Measurements from ENCODE around the gene SPATA6.
A peak's percentile ranks its signal among the peaks of the same experiment; 100 is the strongest.

Gene SPATA6

GRCh38 chr1:48356901-48357300 is 115.1 kb downstream of the SPATA6 start:
- Histone ChIP-seq H3K9me3 (ENCODE audit: control insufficient read depth, insufficient read depth, low read depth, low read length) (no peaks in the 10 kb centered on the region), H3K4me1 (ENCODE audit: control insufficient read depth, insufficient read depth, low read length) (no peaks in the 10 kb centered on the region), H3K36me3 (ENCODE audit: control insufficient read depth in 2 of 2, insufficient read depth in 1 of 2, low read length in 2 of 2) (no peaks in the 10 kb centered on the region), H3K27ac (ENCODE audit: extremely low read depth, low read depth, low read length) (no peak overlapping the region), H3K4me3 (ENCODE audit: low read depth, low read length) (no peak overlapping the region)
- TF ChIP-seq ZNF184 (tag by site-specific recombination; IDR thresholded peaks at IDR 0.05), result no peak
- TF ChIP-seq ZNF416 (tag by site-specific recombination; IDR thresholded peaks at IDR 0.05), result no peak
- no peak for TF ChIP-seq HOXC10 (CRISPR knock-in tag; IDR thresholded peaks at IDR 0.05)
- no peak for TF ChIP-seq KLF9 (tag by site-specific recombination; IDR thresholded peaks at IDR 0.05; ENCODE audit: low read depth)
- no peak for TF ChIP-seq ZNF501 (tag by site-specific recombination; IDR thresholded peaks at IDR 0.05)
- no peak for TF ChIP-seq KLF7 (tag by site-specific recombination; IDR thresholded peaks at IDR 0.05; ENCODE audit: borderline replicate concordance)
- no peak for TF ChIP-seq ZNF768 (tag by site-specific recombination; IDR thresholded peaks at IDR 0.05)
- no peak for TF ChIP-seq ZNF274 (IDR thresholded peaks at IDR 0.05; ENCODE audit: low read length)
- TF ChIP-seq ZNF274 (tag by site-specific recombination; IDR thresholded peaks at IDR 0.05; ENCODE audit: borderline replicate concordance), result no peak
- no peak for TF ChIP-seq ZNF37A (tag by site-specific recombination; IDR thresholded peaks at IDR 0.05)
- POLR2A ChIA-PET, result no interaction called here
- CTCF ChIA-PET, result no interaction called here

GRCh38 chr1:48344373-48344772 is 127.6 kb downstream of the SPATA6 start:
- Histone ChIP-seq H3K27ac (ENCODE audit: extremely low read depth, low read depth, low read length) (no peak overlapping the region), H3K4me3 (ENCODE audit: low read depth, low read length) (no peak overlapping the region), H3K9me3 (ENCODE audit: control insufficient read depth, insufficient read depth, low read depth, low read length) (no peaks in the 10 kb centered on the region), H3K36me3 (ENCODE audit: control insufficient read depth in 2 of 2, insufficient read depth in 1 of 2, low read length in 2 of 2) (no peaks in the 10 kb centered on the region; a peak in 1 of 3 replicates), H3K4me1 (ENCODE audit: control insufficient read depth, insufficient read depth, low read length) (no peaks in the 10 kb centered on the region)
- CTCF ChIA-PET, result no interaction called here
- no peak for TF ChIP-seq ZNF677 (tag by site-specific recombination; IDR thresholded peaks at IDR 0.05)
- TF ChIP-seq ZNF148 (tag by site-specific recombination; IDR thresholded peaks at IDR 0.05; ENCODE audit: borderline replicate concordance), result no peak
- TF ChIP-seq HOXD13 (CRISPR knock-in tag; IDR thresholded peaks at IDR 0.05; ENCODE audit: borderline replicate concordance), result no peak
- no peak for TF ChIP-seq ZNF302 (tag by site-specific recombination; IDR thresholded peaks at IDR 0.05; ENCODE audit: low read depth)
- TF ChIP-seq TRIM28 (IDR thresholded peaks at IDR 0.05; ENCODE audit: borderline replicate concordance, low read length), result peak; percentile 71; the same call in 1 of the 2 replicates
- peak; percentile 87 for TF ChIP-seq SETDB1 (IDR thresholded peaks at IDR 0.05; ENCODE audit: insufficient read length, low read length)
- peak; percentile 86 for TF ChIP-seq ZNF529 (tag by site-specific recombination; IDR thresholded peaks at IDR 0.05; ENCODE audit: insufficient replicate concordance)
- POLR2A ChIA-PET, result no interaction called here

- POLR2A ChIA-PET, result no interaction called here
- TF ChIP-seq ZNF280C (tag by site-specific recombination; IDR thresholded peaks at IDR 0.05) (no peak), ZNF248 (tag by site-specific recombination; IDR thresholded peaks at IDR 0.05) (no peak), ZNF48 (tag by site-specific recombination; IDR thresholded peaks at IDR 0.05) (no peak), PRDM1 (tag by site-specific recombination; IDR thresholded peaks at IDR 0.05) (no peak), GLI4 (tag by site-specific recombination; IDR thresholded peaks at IDR 0.05) (no peak), ZNF529 (tag by site-specific recombination; IDR thresholded peaks at IDR 0.05; ENCODE audit: insufficient replicate concordance) (no peak), ZNF76 (tag by site-specific recombination; IDR thresholded peaks at IDR 0.05; ENCODE audit: borderline replicate concordance, low read depth) (no peak), ZNF776 (tag by site-specific recombination; IDR thresholded peaks at IDR 0.05; ENCODE audit: borderline replicate concordance) (no peak), TRIM28 (IDR thresholded peaks at IDR 0.05; ENCODE audit: borderline replicate concordance, low read length) (no peak), ZNF292 (tag by site-specific recombination; IDR thresholded peaks at IDR 0.05; ENCODE audit: borderline replicate concordance, low read depth) (no peak)
- H3K4me1 ChIP-seq (ENCODE audit: control insufficient read depth, insufficient read depth, low read length), result no peaks in the 10 kb centered on the region
- no peak overlapping the region for H3K4me3 ChIP-seq (ENCODE audit: low read depth, low read length)
- H3K36me3 ChIP-seq (ENCODE audit: control insufficient read depth in 2 of 2, insufficient read depth in 1 of 2, low read length in 2 of 2), result no peaks in the 10 kb centered on the region; a peak in 1 of 3 replicates
- no peak overlapping the region for H3K27ac ChIP-seq (ENCODE audit: extremely low read depth, low read depth, low read length)
- no peaks in the 10 kb centered on the region for H3K9me3 ChIP-seq (ENCODE audit: control insufficient read depth, insufficient read depth, low read depth, low read length)
- CTCF ChIA-PET, result interaction anchor here (0.6 kb wide), 1 partner anchor 122 kb away, joined by 3 read pairs; no protein-coding TSS in a partner anchor
Measured at GRCh38 chr1:48341221-48341620, 130.8 kb downstream of the SPATA6 start.
